Common myeloid progenitor, CD34-positive (primary cell): ENCODE data around the gene M1AP.

ENCODE experiments used
- CTCF ChIA-PET: fragments of 350-600 bp; sonication (Branson Sonifier 250); formaldehyde crosslinking; loops from one replicate; lab custom pipeline; 2021; ENCODE audit warnings: antibody characterized with exemption; lab: Charles Lee
- POLR2A ChIA-PET: fragments of 350-600 bp; sonication (Branson Sonifier 250); formaldehyde crosslinking; loops from one replicate; lab custom pipeline; 2021; ENCODE audit warnings: antibody characterized with exemption; lab: Charles Lee
- DNase-seq, 3 donors: peaks; one replicate each; pipeline versions ENCODE4 v3.0.0 to v3.0.0-alpha.2; 2013
- H3K27ac ChIP-seq, 2 experiments: 1 replicate in 1 of 2; 2 replicates in 1 of 2; pipeline ENCODE4 v1.7.0; 2013; ENCODE audit warnings: inconsistent platforms in 2 of 2, low read length in 2 of 2, mild to moderate bottlenecking in 2 of 2, low read depth in 1 of 2, moderate library complexity in 1 of 2; ENCODE audit not compliant: severe bottlenecking in 2 of 2, insufficient read depth in 1 of 2, poor library complexity in 1 of 2
- H3K27me3 ChIP-seq, 5 experiments: replicated peaks in 2 of 5; 1 replicate in 3 of 5; 2 replicates in 2 of 5; pipeline versions ENCODE4 v1.6.1 to v1.7.0; 2013; ENCODE audit warnings: low read length in 4 of 5, mild to moderate bottlenecking in 2 of 5, moderate library complexity in 2 of 5, inconsistent platforms in 1 of 5; ENCODE audit not compliant: insufficient read depth in 5 of 5, control insufficient read depth in 4 of 5
- H3K36me3 ChIP-seq, 4 experiments: 1 replicate in 2 of 4; 2 replicates in 2 of 4; pipeline versions ENCODE4 v1.6.1 to v1.7.0; 2013; ENCODE audit warnings: low read length in 3 of 4, control low read depth in 1 of 4, mild to moderate bottlenecking in 1 of 4; ENCODE audit not compliant: control insufficient read depth in 4 of 4, insufficient read depth in 4 of 4
- H3K4me1 ChIP-seq, 4 experiments: 1 replicate in 3 of 4; 2 replicates in 1 of 4; pipeline versions ENCODE4 v1.6.1 to v1.7.1; 2013; ENCODE audit warnings: low read length in 3 of 4, mild to moderate bottlenecking in 3 of 4, control low read depth in 1 of 4, inconsistent platforms in 1 of 4, moderate library complexity in 1 of 4; ENCODE audit not compliant: control insufficient read depth in 4 of 4, insufficient read depth in 4 of 4; ENCODE audit errors: control extremely low read depth in 1 of 4
- H3K4me3 ChIP-seq, 7 experiments: 1 replicate in 4 of 7; 2 replicates in 3 of 7; pipeline versions ENCODE4 v1.5.1 to v1.7.0; 2013; ENCODE audit warnings: mild to moderate bottlenecking in 7 of 7, low read length in 6 of 7, moderate library complexity in 6 of 7, inconsistent platforms in 2 of 7, low read depth in 2 of 7, control low read depth in 1 of 7; ENCODE audit not compliant: insufficient read depth in 4 of 7, control insufficient read depth in 1 of 7; ENCODE audit errors: extremely low read depth in 1 of 7
- H3K9me3 ChIP-seq, 5 experiments: 1 replicate in 4 of 5; 2 replicates in 1 of 5; pipeline versions ENCODE4 v1.6.1 to v1.7.1; 2013; ENCODE audit warnings: low read length in 4 of 5, mild to moderate bottlenecking in 2 of 5, inconsistent platforms in 1 of 5, low read depth in 1 of 5, moderate library complexity in 1 of 5; ENCODE audit not compliant: control insufficient read depth in 4 of 5, insufficient read depth in 2 of 5; ENCODE audit errors: control extremely low read depth in 1 of 5
- WGBS: methylation state at CpG from one replicate; pipeline ENCODE4 v1.1.5; 2013; ENCODE audit not compliant: insufficient coverage; 5-methylcytosine and 5-hydroxymethylcytosine counted together

M1AP gene

GRCh38 chr2:74602586-74603281, 45.4 kb downstream of the M1AP start:
- peaks cover 0 to 6% (median 0%) of the 10 kb centered on the region in 5 experiments for H3K27me3 ChIP-seq
- ChIA-PET CTCF (interaction anchor here (8.1 kb wide), 1 partner anchor 15 kb away, joined by 72 read pairs; no protein-coding TSS in a partner anchor), POLR2A (no interaction called here)
- WGBS = no CpG with 5 or more reads among the region's 1 CpG
- no peaks in the 10 kb centered on the region for H3K9me3 ChIP-seq
- no peaks in the 10 kb centered on the region for H3K4me1 ChIP-seq
- H3K36me3 ChIP-seq = no peaks in the 10 kb centered on the region
- no peak overlapping the region for H3K27ac ChIP-seq
- DNase-seq = no peak
- no peak overlapping the region for H3K4me3 ChIP-seq

- Histone ChIP-seq H3K4me3 (no peak overlapping the region), H3K4me1 (no peaks in the 10 kb centered on the region)
- POLR2A ChIA-PET = interaction anchor here (0.6 kb wide), 1 partner anchor 9 kb away, joined by 3 read pairs; no protein-coding TSS in a partner anchor
Observed at GRCh38 chr2:74599676-74600075, 48.5 kb downstream of the M1AP start.

GRCh38 chr2:74597410-74597809, 50.7 kb downstream of the M1AP start:
- DNase-seq = no peak
- no peaks in the 10 kb centered on the region for H3K4me1 ChIP-seq
- no peak overlapping the region for H3K4me3 ChIP-seq
- peaks cover 0 to 2% (median 0%) of the 10 kb centered on the region in 5 experiments for H3K27me3 ChIP-seq
- 80% methylated on average over 1 of the region's 1 CpG for WGBS
- H3K9me3 ChIP-seq = no peaks in the 10 kb centered on the region
- CTCF ChIA-PET = interaction anchor here (0.8 to 8.1 kb wide), 3 partner anchors 10 to 66 kb away, joined by 3 to 72 read pairs (median 5); no protein-coding TSS in a partner anchor
- no peaks in the 10 kb centered on the region for H3K36me3 ChIP-seq
- POLR2A ChIA-PET = no interaction called here
- H3K27ac ChIP-seq = no peak overlapping the region

More at GRCh38 chr2:74599676-74600075, 48.5 kb downstream of the M1AP start:
- whole genome bisulfite sequencing = no CpG with 5 or more reads among the region's 3 CpGs
- H3K9me3 ChIP-seq = no peaks in the 10 kb centered on the region
- no peak overlapping the region for H3K27ac ChIP-seq
- CTCF ChIA-PET = interaction anchor here (0.6 to 8.1 kb wide), 3 partner anchors 12 to 499 kb away, joined by 3 to 72 read pairs (median 3); partner anchors contain the start of genes CCDC142 and TTC31
- no peaks in the 10 kb centered on the region for H3K36me3 ChIP-seq
- DNase-seq = no peak
- peaks cover 0 to 6% (median 2%) of the 10 kb centered on the region in 5 experiments for H3K27me3 ChIP-seq

- CTCF ChIA-PET = interaction anchor here (8.1 kb wide), 1 partner anchor 9 kb away, joined by 72 read pairs; no protein-coding TSS in a partner anchor
Observed at GRCh38 chr2:74596584-74596983, 51.5 kb downstream of the M1AP start.

GRCh38 chr2:74593826-74594772, 54.0 kb downstream of the M1AP start:
- ChIA-PET POLR2A (no interaction called here), CTCF (interaction anchor here (1.2 to 1.5 kb wide), 3 partner anchors 25 to 114 kb away, joined by 3 to 4 read pairs (median 4); no protein-coding TSS in a partner anchor)
- WGBS = 93% methylated on average over 3 of the region's 4 CpGs
- Histone ChIP-seq H3K27me3 (peaks cover 0 to 2% (median 0%) of the 10 kb centered on the region in 5 experiments), H3K27ac (no peak overlapping the region), H3K4me3 (no peak overlapping the region), H3K4me1 (peaks cover 0 to 5% (median 2%) of the 10 kb centered on the region in 4 experiments), H3K9me3 (no peaks in the 10 kb centered on the region), H3K36me3 (no peaks in the 10 kb centered on the region)
- DNase-seq = no peak

More at GRCh38 chr2:74596584-74596983, 51.5 kb downstream of the M1AP start:
- no CpG with 5 or more reads among the region's 1 CpG for WGBS
- POLR2A ChIA-PET = no interaction called here
- H3K4me3 ChIP-seq = no peak overlapping the region
- peaks cover 0 to 2% (median 0%) of the 10 kb centered on the region in 5 experiments for H3K27me3 ChIP-seq
- H3K36me3 ChIP-seq = no peaks in the 10 kb centered on the region
- H3K4me1 ChIP-seq = no peaks in the 10 kb centered on the region
- no peak for DNase-seq
- H3K27ac ChIP-seq = no peak overlapping the region
- no peaks in the 10 kb centered on the region for H3K9me3 ChIP-seq

GRCh38 chr2:74588664-74589063, 59.5 kb downstream of the M1AP start:
- WGBS = 85% methylated on average over 1 of the region's 2 CpGs
- no peak for DNase-seq
- ChIA-PET CTCF (interaction anchor here (0.6 to 10.7 kb wide), 23 partner anchors 11 to 180 kb away, joined by 3 to 210 read pairs (median 10); partner anchors contain the start of genes AUP1, CCDC142, HTRA2 and LBX2), POLR2A (interaction anchor here (0.6 kb wide), 1 partner anchor 168 kb away, joined by 4 read pairs; no protein-coding TSS in a partner anchor)
- Histone ChIP-seq H3K27ac (no peak overlapping the region), H3K4me3 (no peak overlapping the region), H3K27me3 (no peaks in the 10 kb centered on the region), H3K4me1 (peaks cover 17 to 42% (median 25%) of the 10 kb centered on the region in 4 experiments), H3K36me3 (no peaks in the 10 kb centered on the region), H3K9me3 (no peaks in the 10 kb centered on the region)
